Measurements from ENCODE around the gene AVL9. TPM values are rescaled to one million over a fixed set of nuclear protein-coding genes. Genes with fewer than 3 reads are reported as not detected.
A peak's percentile ranks its signal among the peaks of the same experiment; 100 is the strongest.

The AVL9 gene
- total and polyA plus RNA-seq, 2 of the 13 experiments (the other 11 are each of a cell fraction or from before 2014, with no cell fraction given): 29.9 to 48.0 TPM

DNA sequence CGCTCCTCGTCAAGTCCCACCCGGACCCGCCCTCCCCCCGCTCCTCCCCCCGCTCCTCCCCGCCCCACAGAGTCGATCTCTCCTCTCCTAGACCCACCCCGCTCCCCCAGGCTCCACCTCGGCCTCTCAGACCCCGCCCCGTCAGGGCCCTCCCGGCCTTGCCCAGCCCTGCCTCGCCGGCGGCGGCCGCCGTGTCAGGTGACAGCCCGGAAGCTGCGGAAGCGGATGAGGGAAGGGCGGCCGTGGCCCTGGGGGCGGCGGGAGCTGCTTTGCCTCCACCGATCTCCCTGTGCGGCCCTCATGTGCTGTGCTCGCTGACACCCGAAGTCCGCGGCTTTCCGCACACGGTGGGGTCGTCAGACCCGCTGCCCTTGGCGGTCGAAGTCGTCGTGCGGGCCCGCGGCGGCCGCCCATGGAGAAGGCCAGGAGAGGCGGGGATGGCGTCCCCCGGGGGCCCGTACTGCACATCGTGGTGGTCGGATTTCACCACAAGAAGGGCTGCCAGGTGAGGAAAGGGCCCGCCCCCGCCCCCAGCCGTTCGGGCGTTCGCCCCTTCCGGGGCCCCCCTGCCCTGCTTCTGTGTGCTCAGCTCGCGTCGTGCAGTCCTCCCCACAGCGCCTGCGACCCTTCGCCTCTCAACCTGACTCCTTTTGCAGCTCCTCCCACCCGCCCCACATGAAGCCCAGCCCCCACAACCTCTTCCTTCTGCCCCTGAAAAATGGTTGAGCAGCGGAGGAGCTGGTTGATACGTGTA is at the start of gene AVL9 (continued):
- TF ChIP-seq POLR2AphosphoS5 (IDR thresholded peaks at IDR 0.05; ENCODE audit: low read depth, low read length): peak; percentile 61
- TF ChIP-seq KDM5A (IDR thresholded peaks at IDR 0.05; ENCODE audit: borderline replicate concordance, low read length): peak; percentile 46; the same call in 1 of the 2 replicates
- no peak for TF ChIP-seq ZNF138 (CRISPR knock-in tag; IDR thresholded peaks at IDR 0.05; ENCODE audit: low read depth)
- no peak for TF ChIP-seq ZNF446 (CRISPR knock-in tag; IDR thresholded peaks at IDR 0.05)
- TF ChIP-seq ZNF367 (CRISPR knock-in tag; IDR thresholded peaks at IDR 0.05; ENCODE audit: borderline replicate concordance): no peak
- TF ChIP-seq, protein P1, sequence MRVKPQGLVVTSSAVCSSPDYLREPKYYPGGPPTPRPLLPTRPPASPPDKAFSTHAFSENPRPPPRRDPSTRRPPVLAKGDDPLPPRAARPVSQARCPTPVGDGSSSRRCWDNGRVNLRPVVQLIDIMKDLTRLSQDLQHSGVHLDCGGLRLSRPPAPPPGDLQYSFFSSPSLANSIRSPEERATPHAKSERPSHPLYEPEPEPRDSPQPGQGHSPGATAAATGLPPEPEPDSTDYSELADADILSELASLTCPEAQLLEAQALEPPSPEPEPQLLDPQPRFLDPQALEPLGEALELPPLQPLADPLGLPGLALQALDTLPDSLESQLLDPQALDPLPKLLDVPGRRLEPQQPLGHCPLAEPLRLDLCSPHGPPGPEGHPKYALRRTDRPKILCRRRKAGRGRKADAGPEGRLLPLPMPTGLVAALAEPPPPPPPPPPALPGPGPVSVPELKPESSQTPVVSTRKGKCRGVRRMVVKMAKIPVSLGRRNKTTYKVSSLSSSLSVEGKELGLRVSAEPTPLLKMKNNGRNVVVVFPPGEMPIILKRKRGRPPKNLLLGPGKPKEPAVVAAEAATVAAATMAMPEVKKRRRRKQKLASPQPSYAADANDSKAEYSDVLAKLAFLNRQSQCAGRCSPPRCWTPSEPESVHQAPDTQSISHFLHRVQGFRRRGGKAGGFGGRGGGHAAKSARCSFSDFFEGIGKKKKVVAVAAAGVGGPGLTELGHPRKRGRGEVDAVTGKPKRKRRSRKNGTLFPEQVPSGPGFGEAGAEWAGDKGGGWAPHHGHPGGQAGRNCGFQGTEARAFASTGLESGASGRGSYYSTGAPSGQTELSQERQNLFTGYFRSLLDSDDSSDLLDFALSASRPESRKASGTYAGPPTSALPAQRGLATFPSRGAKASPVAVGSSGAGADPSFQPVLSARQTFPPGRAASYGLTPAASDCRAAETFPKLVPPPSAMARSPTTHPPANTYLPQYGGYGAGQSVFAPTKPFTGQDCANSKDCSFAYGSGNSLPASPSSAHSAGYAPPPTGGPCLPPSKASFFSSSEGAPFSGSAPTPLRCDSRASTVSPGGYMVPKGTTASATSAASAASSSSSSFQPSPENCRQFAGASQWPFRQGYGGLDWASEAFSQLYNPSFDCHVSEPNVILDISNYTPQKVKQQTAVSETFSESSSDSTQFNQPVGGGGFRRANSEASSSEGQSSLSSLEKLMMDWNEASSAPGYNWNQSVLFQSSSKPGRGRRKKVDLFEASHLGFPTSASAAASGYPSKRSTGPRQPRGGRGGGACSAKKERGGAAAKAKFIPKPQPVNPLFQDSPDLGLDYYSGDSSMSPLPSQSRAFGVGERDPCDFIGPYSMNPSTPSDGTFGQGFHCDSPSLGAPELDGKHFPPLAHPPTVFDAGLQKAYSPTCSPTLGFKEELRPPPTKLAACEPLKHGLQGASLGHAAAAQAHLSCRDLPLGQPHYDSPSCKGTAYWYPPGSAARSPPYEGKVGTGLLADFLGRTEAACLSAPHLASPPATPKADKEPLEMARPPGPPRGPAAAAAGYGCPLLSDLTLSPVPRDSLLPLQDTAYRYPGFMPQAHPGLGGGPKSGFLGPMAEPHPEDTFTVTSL (CRISPR knock-in tag; IDR thresholded peaks at IDR 0.05; ENCODE audit: borderline replicate concordance): peak; percentile 43; the same call in 1 of the 2 replicates
- TF ChIP-seq, protein P2, sequence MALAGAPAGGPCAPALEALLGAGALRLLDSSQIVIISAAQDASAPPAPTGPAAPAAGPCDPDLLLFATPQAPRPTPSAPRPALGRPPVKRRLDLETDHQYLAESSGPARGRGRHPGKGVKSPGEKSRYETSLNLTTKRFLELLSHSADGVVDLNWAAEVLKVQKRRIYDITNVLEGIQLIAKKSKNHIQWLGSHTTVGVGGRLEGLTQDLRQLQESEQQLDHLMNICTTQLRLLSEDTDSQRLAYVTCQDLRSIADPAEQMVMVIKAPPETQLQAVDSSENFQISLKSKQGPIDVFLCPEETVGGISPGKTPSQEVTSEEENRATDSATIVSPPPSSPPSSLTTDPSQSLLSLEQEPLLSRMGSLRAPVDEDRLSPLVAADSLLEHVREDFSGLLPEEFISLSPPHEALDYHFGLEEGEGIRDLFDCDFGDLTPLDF (CRISPR knock-in tag; IDR thresholded peaks at IDR 0.05): peak; percentile 72; the same call in 1 of the 2 replicates
- TF ChIP-seq ZNF782 (CRISPR knock-in tag; IDR thresholded peaks at IDR 0.05; ENCODE audit: borderline replicate concordance): peak; percentile 84; the same call in 1 of the 2 replicates
- TF ChIP-seq MED1 (CRISPR knock-in tag; IDR thresholded peaks at IDR 0.05): peak; percentile 74; the same call in 1 of the 2 replicates
- no peak for TF ChIP-seq PAX8 (CRISPR knock-in tag; IDR thresholded peaks at IDR 0.05; ENCODE audit: borderline replicate concordance)
- TF ChIP-seq, protein P3, sequence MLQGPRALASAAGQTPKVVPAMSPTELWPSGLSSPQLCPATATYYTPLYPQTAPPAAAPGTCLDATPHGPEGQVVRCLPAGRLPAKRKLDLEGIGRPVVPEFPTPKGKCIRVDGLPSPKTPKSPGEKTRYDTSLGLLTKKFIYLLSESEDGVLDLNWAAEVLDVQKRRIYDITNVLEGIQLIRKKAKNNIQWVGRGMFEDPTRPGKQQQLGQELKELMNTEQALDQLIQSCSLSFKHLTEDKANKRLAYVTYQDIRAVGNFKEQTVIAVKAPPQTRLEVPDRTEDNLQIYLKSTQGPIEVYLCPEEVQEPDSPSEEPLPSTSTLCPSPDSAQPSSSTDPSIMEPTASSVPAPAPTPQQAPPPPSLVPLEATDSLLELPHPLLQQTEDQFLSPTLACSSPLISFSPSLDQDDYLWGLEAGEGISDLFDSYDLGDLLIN (CRISPR knock-in tag; IDR thresholded peaks at IDR 0.05; ENCODE audit: borderline replicate concordance): 0 out of 2 replicates have a peak, but pooled peaks have one; percentile 73
- no peak for TF ChIP-seq EZH2 (conservative IDR thresholded peaks at IDR 0.05; ENCODE audit: low read depth, low read length)
- TF ChIP-seq TCF7 (IDR thresholded peaks at IDR 0.05; ENCODE audit: low read depth): no peak
- TF ChIP-seq NR3C1 (CRISPR knock-in tag; IDR thresholded peaks at IDR 0.05): no peak
- TF ChIP-seq ZNF10 (CRISPR knock-in tag; IDR thresholded peaks at IDR 0.05; ENCODE audit: borderline replicate concordance, low read depth): no peak
- TF ChIP-seq PAF1 (CRISPR knock-in tag; IDR thresholded peaks at IDR 0.05): no peak
- TF ChIP-seq, protein P4, sequence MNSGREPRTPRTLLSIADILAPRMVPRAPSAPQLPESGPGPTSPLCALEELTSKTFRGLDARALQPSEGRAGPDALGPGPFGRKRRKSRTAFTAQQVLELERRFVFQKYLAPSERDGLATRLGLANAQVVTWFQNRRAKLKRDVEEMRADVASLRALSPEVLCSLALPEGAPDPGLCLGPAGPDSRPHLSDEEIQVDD (CRISPR knock-in tag; IDR thresholded peaks at IDR 0.05; ENCODE audit: borderline replicate concordance): no peak

All from HepG2 (cell line).